NCI-H1092 treated with DMSO at 0.1 percent for 48 hours (cell line): ENCODE measurements around the gene IL1RAPL2.
"Not testable (repeated sequence)": the region's sequence is repeated elsewhere in the genome, so short reads cannot be mapped to it uniquely, and the experiment has no call there.

ENCODE experiments used
- DNase-seq: peaks from one replicate; lab custom pipeline; 2025; lab: John Stamatoyannopoulos, UW

The IL1RAPL2 gene

DNA sequence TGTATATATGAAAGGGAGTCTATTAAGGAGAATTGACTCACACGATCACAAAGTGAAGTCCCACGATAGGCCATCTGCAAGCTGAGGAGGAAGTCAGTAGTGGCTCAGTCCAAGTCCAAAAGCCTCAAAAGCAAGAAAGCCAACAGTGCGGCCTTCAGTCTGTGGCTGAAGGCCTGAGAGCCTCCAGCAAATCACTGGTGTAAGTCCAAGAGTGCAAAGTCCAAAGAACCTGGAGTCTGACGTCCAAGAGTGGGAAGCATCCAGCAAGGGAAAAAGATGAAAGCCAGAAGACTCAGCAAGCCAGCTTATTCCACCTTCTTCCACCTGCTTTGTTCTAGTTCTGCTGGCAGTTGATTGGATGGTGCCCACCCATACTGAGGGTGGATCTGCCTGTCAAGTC lies 104.1 kb downstream of the IL1RAPL2 start:
- no peak for DNase-seq

DNA sequence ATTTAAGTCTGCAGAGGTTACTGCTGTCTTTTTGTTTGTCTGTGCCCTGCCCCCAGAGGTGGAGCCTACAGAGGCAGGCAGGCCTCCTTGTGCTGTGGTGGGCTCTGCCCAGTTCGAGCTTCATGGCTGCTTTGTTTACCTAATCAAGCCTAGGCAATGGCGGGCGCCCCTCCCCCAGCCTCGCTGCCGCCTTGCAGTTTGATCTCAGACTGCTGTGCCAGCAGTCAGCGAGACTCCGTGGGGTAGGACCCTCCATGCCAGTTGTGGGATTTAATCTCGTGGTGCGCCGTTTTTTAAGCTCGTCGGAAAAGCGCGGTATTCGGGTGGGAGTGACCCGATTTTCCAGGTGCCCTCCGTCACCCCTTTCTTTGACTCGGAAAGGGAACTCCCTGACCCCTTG lies 111.5 kb downstream of the IL1RAPL2 start:
- not testable (repeated sequence) for DNase-seq

DNA sequence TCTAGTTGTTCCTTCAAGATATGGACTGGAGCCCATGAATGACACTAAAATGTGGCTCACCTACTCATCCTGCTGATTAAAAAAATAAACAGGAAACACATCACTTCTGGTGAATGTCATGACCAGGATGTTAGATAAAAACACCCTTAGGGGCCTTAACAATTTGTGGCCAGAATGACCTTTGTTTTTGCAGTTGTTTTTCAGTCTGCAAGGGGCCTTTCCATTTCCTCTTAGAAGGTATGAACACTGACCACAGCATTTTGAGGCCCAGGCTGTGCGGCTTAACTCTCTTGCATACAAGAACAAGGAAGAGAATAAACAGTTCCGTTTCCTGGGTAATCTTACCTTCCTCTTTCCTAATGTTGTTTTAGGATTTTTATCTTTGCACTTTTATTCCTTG lies 113.2 kb downstream of the IL1RAPL2 start:
- DNase-seq: no peak

- DNase-seq: no peak
These were observed 115.2 kb downstream of the IL1RAPL2 start for GRCh38 chrX:104681214-104681613.

- DNase-seq: no peak
These were observed 118.1 kb downstream of the IL1RAPL2 start for GRCh38 chrX:104684077-104684476.

DNA sequence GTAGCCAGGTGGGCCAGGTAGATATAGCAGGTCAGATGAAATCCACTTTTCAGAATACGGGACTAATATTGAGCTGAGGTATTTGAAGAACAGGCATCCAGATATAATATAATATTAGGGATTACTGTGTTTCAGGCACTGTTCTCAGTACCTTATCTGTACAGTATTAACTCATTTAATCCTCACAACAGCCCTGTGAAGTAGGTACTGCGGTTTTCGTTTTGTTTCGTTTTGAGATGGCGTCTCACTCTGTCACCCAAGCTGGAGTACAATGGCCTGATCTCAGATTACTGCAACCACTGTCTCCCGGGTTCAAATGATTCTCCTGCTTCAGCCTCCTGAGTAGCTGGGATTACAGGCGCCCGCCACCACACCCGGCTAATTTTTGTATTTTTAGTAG lies 129.6 kb downstream of the IL1RAPL2 start:
- DNase-seq: no peak

DNA sequence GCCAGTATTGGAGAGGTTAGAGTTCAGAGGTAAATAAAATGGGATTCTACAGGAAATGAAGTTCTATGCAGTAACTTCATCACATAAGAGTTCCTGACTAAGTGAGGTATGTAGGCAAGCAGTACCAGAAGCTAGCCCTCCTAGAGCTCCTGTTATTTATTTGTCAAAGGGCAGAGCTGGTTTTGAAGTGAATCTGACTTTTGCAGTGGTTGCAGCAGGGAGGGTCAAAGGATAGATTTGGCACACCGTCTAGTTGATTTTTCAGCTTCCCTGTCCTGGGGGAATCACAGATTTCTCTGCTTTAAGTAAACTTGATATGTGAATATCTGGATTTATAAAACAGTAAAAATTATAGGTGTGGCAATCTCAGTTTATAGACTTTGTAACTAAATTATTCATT lies 130.7 kb downstream of the IL1RAPL2 start:
- no peak for DNase-seq

GRCh38 chrX:104697294-104697693 lies 131.3 kb downstream of the IL1RAPL2 start:
- no peak for DNase-seq

GRCh38 chrX:104707042-104707441 lies 141.0 kb downstream of the IL1RAPL2 start:
- DNase-seq: no peak

DNA sequence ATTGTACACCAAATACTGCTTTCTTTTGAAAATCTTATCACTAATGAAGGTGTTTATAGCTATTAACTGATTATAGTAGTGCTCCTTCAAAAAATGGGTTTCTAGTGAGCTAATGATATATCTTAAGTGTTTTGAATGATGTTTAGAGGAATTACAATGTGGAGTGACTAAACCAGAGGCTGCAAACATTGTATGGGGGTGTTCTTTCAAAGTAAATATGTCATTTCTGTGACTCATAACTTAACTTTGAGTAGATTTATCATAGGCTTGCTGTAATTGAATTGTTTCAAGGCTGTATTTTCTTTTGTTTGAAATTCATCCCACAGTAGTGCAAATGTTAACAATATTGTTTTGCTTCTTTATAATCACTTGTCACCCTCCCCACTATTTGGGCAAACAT lies 141.6 kb downstream of the IL1RAPL2 start:
- DNase-seq: no peak

DNA sequence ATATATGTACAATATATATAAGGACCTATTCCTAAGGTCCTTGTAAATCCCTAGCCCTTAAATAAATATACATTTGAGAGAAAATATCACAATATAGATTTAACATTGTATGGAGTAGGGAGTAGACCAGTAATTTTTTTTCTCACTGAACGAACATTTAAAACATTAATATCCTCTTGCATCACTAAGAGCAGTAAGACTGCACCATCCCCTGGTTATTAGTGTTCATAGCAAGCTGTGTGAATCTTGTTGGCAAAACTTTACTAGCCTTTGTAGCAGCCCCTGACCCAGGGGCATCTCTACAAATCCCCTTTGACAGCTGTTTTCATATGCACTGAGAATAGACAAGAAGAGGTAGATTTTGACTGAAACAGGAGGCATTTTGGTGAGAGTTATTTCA lies 146.5 kb downstream of the IL1RAPL2 start:
- no peak for DNase-seq

DNA sequence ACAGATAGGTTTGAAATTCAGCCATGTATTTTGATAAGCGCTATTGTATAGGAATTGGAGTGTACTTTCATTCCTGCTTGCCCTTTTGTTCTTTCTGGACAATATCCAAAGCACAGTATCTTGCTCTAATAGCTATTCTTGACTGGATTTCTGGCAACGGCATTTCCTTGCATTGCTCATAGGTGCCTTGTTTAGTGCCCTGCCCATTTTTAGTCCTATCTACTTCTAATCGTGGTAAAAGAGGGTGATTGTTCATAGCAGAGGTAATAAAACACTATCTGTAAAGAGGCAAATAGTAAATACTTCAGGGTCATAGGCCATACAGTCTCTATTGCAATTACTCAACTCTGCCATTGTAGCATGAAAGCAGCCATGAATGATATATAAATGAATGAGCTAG lies 155.9 kb downstream of the IL1RAPL2 start:
- no peak for DNase-seq

DNA sequence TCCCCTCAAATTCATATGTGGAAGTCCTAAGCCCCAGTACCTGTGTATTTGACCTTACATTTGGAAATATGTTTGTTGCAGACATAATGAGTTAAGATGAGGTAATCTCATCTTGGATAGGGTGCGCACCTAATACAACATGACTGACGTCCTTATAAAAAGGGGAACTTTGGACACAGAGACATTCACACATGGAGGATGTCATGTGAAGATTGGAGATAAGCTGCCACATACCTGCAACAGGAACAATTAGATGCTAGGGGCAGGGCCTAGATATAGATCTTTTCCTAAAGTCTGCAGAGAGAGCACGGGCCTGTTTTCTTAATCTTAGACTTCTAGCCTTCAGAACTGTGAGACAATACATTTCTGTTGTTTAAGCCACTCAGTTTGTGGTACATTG lies 162.5 kb downstream of the IL1RAPL2 start:
- DNase-seq: no peak

DNA sequence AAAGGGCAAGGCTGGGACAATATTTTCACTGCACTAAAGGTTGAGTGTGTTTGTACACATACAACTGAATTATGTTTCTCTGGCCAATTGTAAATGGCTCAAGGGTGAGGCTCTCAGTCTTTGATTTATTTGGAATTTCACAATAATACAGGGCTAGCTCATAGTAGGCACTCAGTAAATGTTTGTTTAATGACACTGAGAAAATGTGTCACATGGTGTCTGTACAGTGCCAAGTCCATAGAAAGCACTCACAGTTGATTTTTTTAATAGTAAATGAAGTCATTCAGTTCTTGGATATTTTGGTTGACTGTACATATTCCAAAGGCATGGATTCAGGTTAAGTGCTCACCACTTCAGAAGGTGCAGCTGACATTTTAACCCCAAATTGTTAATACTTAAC lies 176.4 kb downstream of the IL1RAPL2 start:
- no peak for DNase-seq

DNA sequence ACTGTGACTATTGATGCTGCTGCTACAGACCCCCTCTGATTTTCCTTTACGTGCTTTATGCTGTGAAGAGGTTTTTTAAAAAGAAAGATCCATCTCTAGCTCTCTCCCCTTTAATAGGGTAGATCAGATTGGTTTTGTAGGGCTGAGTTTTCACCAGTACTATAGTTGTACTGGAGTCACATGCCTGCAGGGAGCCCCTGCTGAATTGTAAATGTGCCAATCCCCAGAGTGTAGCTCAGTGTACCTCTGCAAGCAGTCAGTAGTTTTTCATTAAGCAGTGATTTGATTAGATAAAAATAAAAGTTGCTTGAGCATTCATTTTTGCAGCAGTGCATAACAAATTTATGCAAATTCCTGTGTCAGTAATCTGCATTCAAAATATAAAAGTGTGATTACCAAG lies 179.2 kb downstream of the IL1RAPL2 start:
- no peak for DNase-seq

GRCh38 chrX:104749951-104750610 lies 184.1 kb downstream of the IL1RAPL2 start:
- DNase-seq: no peak

DNA sequence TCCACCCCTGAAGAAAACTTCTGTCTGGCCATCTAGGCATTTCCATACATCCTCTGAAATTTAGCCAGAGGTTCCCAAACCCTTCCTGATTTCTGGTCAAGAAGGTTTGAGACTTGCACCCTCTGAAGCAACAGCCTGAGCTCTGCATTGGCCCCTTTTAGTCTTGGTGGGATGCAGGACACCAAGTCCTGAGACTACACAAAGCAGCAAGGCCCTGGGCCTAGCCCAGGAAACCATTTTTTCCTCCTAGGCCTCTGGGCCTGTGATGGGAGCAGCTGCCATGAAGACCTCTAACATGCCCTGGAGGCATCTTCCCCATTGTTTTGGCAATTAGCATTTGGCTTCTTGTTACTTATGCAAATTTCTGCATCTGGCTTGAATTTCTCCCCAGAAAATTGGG lies 196.6 kb downstream of the IL1RAPL2 start:
- no peak for DNase-seq

- DNase-seq: no peak
These were observed 223.8 kb downstream of the IL1RAPL2 start for GRCh38 chrX:104789784-104790183.

- DNase-seq: no peak
These were observed 229.8 kb downstream of the IL1RAPL2 start for GRCh38 chrX:104795804-104796203.

DNA sequence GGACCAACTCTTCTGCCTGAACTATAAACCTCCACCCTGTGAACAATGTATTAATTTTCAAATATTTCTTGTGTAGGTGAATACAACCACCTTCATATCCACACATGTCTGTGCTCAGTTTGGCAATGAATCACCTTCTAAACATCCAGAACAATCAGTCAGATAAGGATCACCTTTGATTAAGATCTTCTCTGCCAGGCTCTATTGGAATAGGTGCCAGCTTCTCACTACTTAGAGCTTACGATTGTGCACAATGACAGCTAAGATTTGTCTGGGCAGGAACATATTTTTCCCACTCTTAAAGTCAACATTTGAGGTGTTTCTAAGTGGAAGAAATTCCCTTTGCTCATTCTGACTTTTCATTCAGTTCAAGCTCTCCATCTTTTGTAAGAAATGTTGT lies 237.2 kb downstream of the IL1RAPL2 start:
- no peak for DNase-seq

- DNase-seq: no peak
These were observed 240.3 kb downstream of the IL1RAPL2 start for GRCh38 chrX:104806346-104806745.

DNA sequence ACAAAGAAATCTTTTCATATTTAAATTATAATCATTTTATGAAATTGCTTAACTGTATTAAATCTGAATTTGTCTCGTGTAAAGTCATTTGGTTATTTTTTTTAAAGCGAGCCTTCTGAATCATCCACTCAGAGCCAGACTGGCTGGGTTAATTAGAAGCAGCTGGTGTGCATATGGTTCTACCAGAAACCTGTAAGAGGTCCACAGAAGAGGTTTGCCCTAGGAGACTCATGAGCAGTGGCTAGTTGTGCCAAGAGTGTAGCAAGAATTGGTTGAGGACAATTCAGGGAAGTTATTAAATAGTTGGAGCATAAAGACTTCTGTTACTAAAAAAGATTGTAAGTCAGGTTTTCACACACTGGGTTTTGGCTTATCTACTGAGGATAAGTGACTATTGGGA lies 267.4 kb downstream of the IL1RAPL2 start:
- DNase-seq: no peak

- DNase-seq: no peak
These were observed 276.6 kb downstream of the IL1RAPL2 start for GRCh38 chrX:104842646-104843045.

GRCh38 chrX:104852241-104852640 lies 286.2 kb downstream of the IL1RAPL2 start:
- DNase-seq: no peak

- DNase-seq: no peak
These were observed 288.2 kb downstream of the IL1RAPL2 start for GRCh38 chrX:104854188-104854587.
